ENCODE results near the gene CHST9.

The CHST9 gene

DNA sequence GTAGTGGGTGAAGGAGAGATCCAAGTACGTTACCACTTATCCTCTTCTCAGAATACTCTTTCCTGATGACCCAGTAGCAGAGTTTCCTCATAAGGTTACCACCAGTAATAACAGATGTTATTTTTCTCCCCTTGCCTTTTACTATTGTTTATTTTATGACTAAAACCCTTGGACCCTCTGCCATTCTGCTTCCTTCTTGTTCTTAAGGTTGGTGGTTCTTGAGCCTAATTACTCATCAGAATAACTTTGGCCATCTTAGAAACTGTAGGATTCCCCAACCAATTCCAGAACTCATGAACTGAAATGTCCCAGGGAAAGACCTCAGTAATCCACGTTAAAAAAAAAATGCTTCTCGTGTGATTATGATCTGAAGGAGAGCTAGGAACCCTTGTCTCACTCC, 64.9 kb downstream of the CHST9 start:
- TF ChIP-seq, protein P1, sequence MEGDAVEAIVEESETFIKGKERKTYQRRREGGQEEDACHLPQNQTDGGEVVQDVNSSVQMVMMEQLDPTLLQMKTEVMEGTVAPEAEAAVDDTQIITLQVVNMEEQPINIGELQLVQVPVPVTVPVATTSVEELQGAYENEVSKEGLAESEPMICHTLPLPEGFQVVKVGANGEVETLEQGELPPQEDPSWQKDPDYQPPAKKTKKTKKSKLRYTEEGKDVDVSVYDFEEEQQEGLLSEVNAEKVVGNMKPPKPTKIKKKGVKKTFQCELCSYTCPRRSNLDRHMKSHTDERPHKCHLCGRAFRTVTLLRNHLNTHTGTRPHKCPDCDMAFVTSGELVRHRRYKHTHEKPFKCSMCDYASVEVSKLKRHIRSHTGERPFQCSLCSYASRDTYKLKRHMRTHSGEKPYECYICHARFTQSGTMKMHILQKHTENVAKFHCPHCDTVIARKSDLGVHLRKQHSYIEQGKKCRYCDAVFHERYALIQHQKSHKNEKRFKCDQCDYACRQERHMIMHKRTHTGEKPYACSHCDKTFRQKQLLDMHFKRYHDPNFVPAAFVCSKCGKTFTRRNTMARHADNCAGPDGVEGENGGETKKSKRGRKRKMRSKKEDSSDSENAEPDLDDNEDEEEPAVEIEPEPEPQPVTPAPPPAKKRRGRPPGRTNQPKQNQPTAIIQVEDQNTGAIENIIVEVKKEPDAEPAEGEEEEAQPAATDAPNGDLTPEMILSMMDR (IDR thresholded peaks at IDR 0.05; ENCODE audit: low read depth, low read length, missing control alignments): no peak
- no peak overlapping the region for H3K4me3 ChIP-seq (replicated peaks; ENCODE audit: low read depth, low read length)
- no peak for DNase-seq (ENCODE audit: extremely low read depth, low read depth)

DNA sequence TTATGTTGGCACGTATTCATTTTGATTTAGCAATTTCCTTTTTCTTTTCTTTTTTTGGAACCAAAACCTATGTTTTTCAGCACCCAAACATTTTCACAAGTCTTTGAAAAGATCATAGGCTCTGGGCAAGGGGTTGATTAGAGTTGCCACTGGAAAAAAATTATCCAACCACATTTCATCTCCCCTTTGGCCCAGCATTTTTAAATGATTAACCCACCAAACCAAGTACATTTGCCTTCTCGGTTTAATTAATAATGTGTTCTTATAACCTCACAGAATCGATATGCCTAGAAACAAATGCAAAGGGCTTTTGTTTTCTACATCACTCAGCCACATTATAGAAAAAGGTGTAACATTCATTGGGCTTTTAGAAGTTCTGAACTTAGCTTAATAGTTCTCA, 66.1 kb downstream of the CHST9 start:
- no peak for DNase-seq (ENCODE audit: extremely low read depth, low read depth)
- no peak overlapping the region for H3K4me3 ChIP-seq (replicated peaks; ENCODE audit: low read depth, low read length)
- TF ChIP-seq, protein P1 (IDR thresholded peaks at IDR 0.05; ENCODE audit: low read depth, low read length, missing control alignments): no peak

DNA sequence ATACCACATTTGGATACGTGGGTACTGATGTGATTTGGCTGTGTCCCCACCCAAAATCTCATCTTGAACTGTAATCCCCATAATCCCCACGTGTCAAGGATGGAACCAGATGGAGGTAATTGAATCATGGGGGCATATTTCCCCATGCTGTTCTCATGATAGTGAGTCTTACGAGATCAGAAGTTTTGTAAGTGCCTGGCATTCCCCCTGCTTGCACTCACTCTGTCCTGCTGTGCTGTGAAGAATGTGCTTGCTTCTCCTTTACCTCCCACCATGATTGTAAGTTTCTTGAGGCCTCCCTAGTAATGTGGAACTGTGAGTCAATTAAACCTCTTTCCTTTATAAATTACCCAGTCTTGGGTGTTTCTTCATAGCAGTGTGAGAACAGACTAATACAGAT, 70.3 kb downstream of the CHST9 start:
- no peak overlapping the region for H3K4me3 ChIP-seq (replicated peaks; ENCODE audit: low read depth, low read length)
- DNase-seq (ENCODE audit: extremely low read depth, low read depth): no peak
- TF ChIP-seq, protein P1 (IDR thresholded peaks at IDR 0.05; ENCODE audit: low read depth, low read length, missing control alignments): no peak

DNA sequence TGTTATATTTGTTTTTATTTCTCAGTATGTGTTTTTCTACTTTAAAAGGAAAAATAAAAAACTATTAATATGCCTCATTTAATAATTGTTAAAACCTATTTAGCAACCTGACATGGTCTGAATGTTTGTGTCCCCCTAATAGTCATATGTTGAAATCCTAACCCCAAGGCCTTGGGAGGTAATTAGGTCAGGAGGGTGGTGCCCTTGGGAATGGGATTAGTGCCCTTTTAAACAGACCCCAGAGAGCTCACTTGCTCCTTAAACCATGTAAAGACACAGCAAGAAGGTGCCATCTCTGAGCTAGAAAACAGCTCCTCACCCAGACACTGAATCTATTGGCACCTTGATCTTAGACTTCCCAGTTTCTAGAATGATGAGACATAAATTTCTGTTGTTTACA, 71.8 kb downstream of the CHST9 start:
- no peak for DNase-seq (ENCODE audit: extremely low read depth, low read depth)
- no peak overlapping the region for H3K4me3 ChIP-seq (replicated peaks; ENCODE audit: low read depth, low read length)
- TF ChIP-seq, protein P1 (IDR thresholded peaks at IDR 0.05; ENCODE audit: low read depth, low read length, missing control alignments): no peak

DNA sequence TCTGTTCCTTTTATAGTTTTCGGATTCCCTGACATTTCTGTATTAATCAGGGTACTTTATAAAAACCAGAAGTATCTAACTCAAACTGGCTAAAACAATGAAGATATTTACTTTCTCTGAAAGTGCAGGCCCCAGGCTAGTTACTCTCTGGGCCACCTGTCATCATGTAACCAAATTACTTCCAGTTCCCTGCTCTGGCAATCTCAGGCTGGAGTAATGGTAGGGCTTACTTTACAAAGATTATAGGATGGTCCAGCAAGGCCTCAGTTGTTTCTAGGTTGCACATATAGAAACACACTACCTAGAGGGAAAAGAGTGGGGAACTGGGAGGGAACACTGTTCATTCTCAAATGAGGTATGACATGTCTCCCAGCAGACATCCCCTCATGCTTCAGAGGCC, 74.8 kb downstream of the CHST9 start:
- DNase-seq (ENCODE audit: extremely low read depth, low read depth): no peak
- TF ChIP-seq, protein P1 (IDR thresholded peaks at IDR 0.05; ENCODE audit: low read depth, low read length, missing control alignments): no peak
- no peak overlapping the region for H3K4me3 ChIP-seq (replicated peaks; ENCODE audit: low read depth, low read length)

DNA sequence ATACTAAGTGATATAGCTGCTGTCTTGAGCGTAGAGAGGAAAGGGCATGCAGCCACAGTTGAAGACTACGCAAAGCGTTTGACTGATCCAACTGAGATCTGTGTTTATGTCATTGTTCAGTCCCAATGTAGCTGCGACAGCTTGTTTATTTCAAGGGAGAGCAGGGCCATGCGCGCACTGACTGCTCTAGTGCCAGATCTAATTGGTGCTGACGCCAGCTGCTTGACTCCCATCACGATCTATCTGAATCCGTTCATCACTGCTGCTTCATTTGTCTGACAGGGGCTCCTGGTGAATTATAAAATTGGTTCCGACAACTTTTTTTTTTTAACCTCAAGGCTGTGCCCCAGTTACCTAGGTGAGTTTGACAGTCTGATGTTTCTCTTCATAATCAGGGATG, 75.7 kb downstream of the CHST9 start:
- DNase-seq (ENCODE audit: extremely low read depth, low read depth): no peak
- H3K4me3 ChIP-seq (replicated peaks; ENCODE audit: low read depth, low read length): no peak overlapping the region
- TF ChIP-seq, protein P1 (IDR thresholded peaks at IDR 0.05; ENCODE audit: low read depth, low read length, missing control alignments): no peak

DNA sequence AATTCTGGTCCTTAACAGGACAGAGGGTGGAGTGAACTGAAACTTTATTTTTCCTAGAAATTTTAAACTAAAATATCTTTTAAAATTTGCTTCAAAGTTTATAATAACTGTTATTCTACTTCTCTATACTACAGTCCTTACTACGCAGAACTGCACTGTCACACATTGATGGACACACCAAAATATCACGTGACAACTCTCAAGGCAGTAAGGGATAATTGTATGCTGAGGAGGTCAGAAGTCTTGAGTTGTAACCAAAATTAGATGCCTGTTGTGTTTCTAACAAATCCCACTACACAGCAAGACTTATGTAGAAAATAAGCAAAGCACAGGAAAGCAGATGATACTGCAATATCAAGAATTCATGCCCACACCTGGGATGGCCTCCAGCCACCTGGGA, 76.3 kb downstream of the CHST9 start:
- TF ChIP-seq, protein P1 (IDR thresholded peaks at IDR 0.05; ENCODE audit: low read depth, low read length, missing control alignments): no peak
- no peak for DNase-seq (ENCODE audit: extremely low read depth, low read depth)
- no peak overlapping the region for H3K4me3 ChIP-seq (replicated peaks; ENCODE audit: low read depth, low read length)

All from HFF-Myc (cell line).